IMR-90 (cell line): ENCODE results near the gene PDE11A. TPM values are rescaled to one million over a fixed set of nuclear protein-coding genes. Genes with fewer than 3 reads are reported as not detected.

Source experiments
- ATAC-seq: fragments of 200-7000 bp; cut with Tn5 transposase; 2 replicates; pipeline ENCODE4 v1.9.1; 2020; ENCODE audit warnings: low read depth, mild to moderate bottlenecking, moderate library complexity
- BruUV-seq: library from RNA; stranded (reverse); fragments of 400-500 nt; replicated peaks from 2 replicates; lab custom pipeline; 2021; lab: Mats Ljungman, UMichigan
- CTCF ChIA-PET: fragments of 300-600 bp; formaldehyde crosslinking; extraction: SDS; loops from one replicate; lab custom pipeline; 2021; ENCODE audit warnings: antibody characterized with exemption; lab: Yijun Ruan, JAX
- POLR2A ChIA-PET: fragments of 300-600 bp; sonication (Branson Sonifier 250); formaldehyde crosslinking; loops from one replicate; lab custom pipeline; 2022; ENCODE audit warnings: antibody characterized with exemption; ENCODE audit not compliant: unreplicated experiment; lab: Charles Lee
- DNase-seq: peaks from one replicate; pipeline ENCODE4 v3.0.0; 2013
- H2AFZ ChIP-seq: replicated peaks from 2 replicates; pipeline ENCODE3; 2013; ENCODE audit warnings: low read length, mild to moderate bottlenecking; ENCODE audit not compliant: poor library complexity
- H2AK5ac ChIP-seq: 2 replicates; pipeline ENCODE4 v1.6.1; 2013; ENCODE audit warnings: low read depth, low read length, inconsistent platforms
- H2AK9ac ChIP-seq: replicated peaks from 2 replicates; pipeline ENCODE3; 2013; ENCODE audit warnings: mild to moderate bottlenecking, low read depth, low read length, moderate library complexity; ENCODE audit not compliant: poor library complexity
- H2BK120ac ChIP-seq: 2 replicates; pipeline ENCODE4 v1.6.1; 2013; ENCODE audit warnings: low read depth, low read length, inconsistent platforms
- H2BK15ac ChIP-seq: 3 replicates; pipeline ENCODE4 v1.6.1; 2013; ENCODE audit warnings: low read depth, low read length, inconsistent platforms
- H2BK20ac ChIP-seq: 2 replicates; pipeline ENCODE4 v1.6.1; 2013; ENCODE audit warnings: low read depth, mild to moderate bottlenecking, inconsistent platforms, low read length, moderate library complexity
- H2BK5ac ChIP-seq: 2 replicates; pipeline ENCODE4 v1.6.1; 2013; ENCODE audit warnings: mild to moderate bottlenecking, low read depth, low read length, inconsistent platforms; ENCODE audit not compliant: poor library complexity, severe bottlenecking
- H3K14ac ChIP-seq: replicated peaks from 2 replicates; pipeline ENCODE4 v1.6.1; 2013; ENCODE audit warnings: low read depth, low read length, inconsistent platforms
- H3K18ac ChIP-seq: 2 replicates; pipeline ENCODE4 v1.6.1; 2013; ENCODE audit warnings: low read depth, low read length, control low read depth
- H3K23ac ChIP-seq: 2 replicates; pipeline ENCODE4 v1.6.1; 2013; ENCODE audit warnings: low read depth, low read length, inconsistent platforms
- H3K27ac ChIP-seq: 2 replicates; pipeline ENCODE4 v1.5.1; 2013; ENCODE audit warnings: mild to moderate bottlenecking, control low read depth, low read length; ENCODE audit not compliant: insufficient read depth
- H3K27me3 ChIP-seq: 2 replicates; pipeline ENCODE4 v1.6.1; 2013; ENCODE audit warnings: low read length; ENCODE audit not compliant: control insufficient read depth, insufficient read depth
- H3K36me3 ChIP-seq: 2 replicates; pipeline ENCODE4 v1.6.1; 2013; ENCODE audit warnings: low read length, mixed read lengths; ENCODE audit not compliant: control insufficient read depth, insufficient read depth
- H3K4ac ChIP-seq: 2 replicates; pipeline ENCODE4 v1.6.1; 2013; ENCODE audit warnings: low read depth, low read length, inconsistent platforms
- H3K4me1 ChIP-seq: 2 replicates; pipeline ENCODE4 v1.6.1; 2013; ENCODE audit warnings: low read length, mixed read lengths; ENCODE audit not compliant: control insufficient read depth, insufficient read depth
- H3K4me2 ChIP-seq: 2 replicates; pipeline ENCODE4 v1.6.1; 2013; ENCODE audit warnings: low read depth, mild to moderate bottlenecking, control low read depth, low read length, moderate library complexity
- H3K4me3 ChIP-seq: 2 replicates; pipeline ENCODE4 v1.5.1; 2013; ENCODE audit warnings: low read depth, mild to moderate bottlenecking, control low read depth, low read length, moderate library complexity; ENCODE audit not compliant: insufficient read depth
- H3K56ac ChIP-seq: 2 replicates; pipeline ENCODE4 v1.6.1; 2013; ENCODE audit warnings: low read length, inconsistent platforms; ENCODE audit not compliant: insufficient read depth; ENCODE audit errors: extremely low read depth
- H3K79me1 ChIP-seq, 2 experiments: 2 replicates each; pipeline ENCODE4 v1.6.1; 2013; ENCODE audit warnings: low read length in 2 of 2, inconsistent platforms in 1 of 2, low read depth in 1 of 2
- H3K9ac ChIP-seq: 2 replicates; pipeline ENCODE4 v1.6.1; 2013; ENCODE audit warnings: low read depth, low read length, control low read depth
- H3K9me1 ChIP-seq: 2 replicates; pipeline ENCODE4 v1.6.1; 2013; ENCODE audit warnings: low read length, inconsistent platforms; ENCODE audit not compliant: insufficient read depth
- H3K9me3 ChIP-seq: 2 replicates; pipeline ENCODE4 v1.6.1; 2013; ENCODE audit warnings: low read length; ENCODE audit not compliant: control insufficient read depth, insufficient read depth
- H4K20me1 ChIP-seq: 2 replicates; pipeline ENCODE4 v1.6.1; 2013; ENCODE audit warnings: low read length, inconsistent platforms; ENCODE audit not compliant: insufficient read depth
- H4K5ac ChIP-seq: 2 replicates; pipeline ENCODE4 v1.6.1; 2013; ENCODE audit warnings: mild to moderate bottlenecking, low read depth, low read length, control low read depth
- H4K8ac ChIP-seq, 2 experiments: 2 replicates each; pipeline ENCODE4 v1.6.1; 2013; ENCODE audit warnings: low read depth in 2 of 2, low read length in 2 of 2, control low read depth in 1 of 2, inconsistent platforms in 1 of 2
- H4K91ac ChIP-seq: 2 replicates; pipeline ENCODE4 v1.6.1; 2013; ENCODE audit warnings: low read depth, low read length, inconsistent platforms; ENCODE audit not compliant: insufficient read depth
- CEBPB ChIP-seq: IDR thresholded peaks from 2 replicates; pipeline ENCODE4 v1.6.1; 2012; ENCODE audit warnings: low read depth, low read length, improper control_type of control experiment
- CHD1 ChIP-seq: IDR thresholded peaks from 2 replicates; pipeline ENCODE4 v1.6.1; 2012; ENCODE audit warnings: low read depth, low read length, improper control_type of control experiment
- FOS ChIP-seq: fragments of 150-350 bp; IDR thresholded peaks from 2 replicates; pipeline ENCODE4 v1.6.1; 2016; ENCODE audit warnings: low read depth, low read length
- MAFK ChIP-seq: IDR thresholded peaks from 2 replicates; pipeline ENCODE4 v1.6.1; 2012; ENCODE audit warnings: low read depth, low read length, improper control_type of control experiment
- MXI1 ChIP-seq: IDR thresholded peaks from 2 replicates; pipeline ENCODE4 v1.6.1; 2012; ENCODE audit warnings: low read depth, mild to moderate bottlenecking, low read length, moderate library complexity, borderline replicate concordance
- NFE2L2 ChIP-seq: fragments of 150-350 bp; IDR thresholded peaks from 2 replicates; pipeline ENCODE4 v1.6.1; 2016; ENCODE audit warnings: low read depth, mild to moderate bottlenecking, low read length
- RAD21 ChIP-seq: IDR thresholded peaks from 2 replicates; pipeline ENCODE4 v1.6.1; 2012; ENCODE audit warnings: low read length, improper control_type of control experiment
- RCOR1 ChIP-seq: IDR thresholded peaks from 2 replicates; pipeline ENCODE4 v1.6.1; 2012; ENCODE audit warnings: mild to moderate bottlenecking, low read length, improper control_type of control experiment; ENCODE audit not compliant: insufficient replicate concordance
- RFX5 ChIP-seq: IDR thresholded peaks from 2 replicates; pipeline ENCODE4 v1.8.0; 2012; ENCODE audit warnings: low read depth, mild to moderate bottlenecking, low read length, moderate library complexity
- WGBS, 2 experiments: methylation state at CpG; one replicate each; pipeline versions ENCODE4 v1.1.5 to v1.1.7; 2013; ENCODE audit warnings: missing lambda C conversion rate in 2 of 2; ENCODE audit not compliant: insufficient read length in 1 of 2; ENCODE audit errors: extremely low coverage in 2 of 2; 5-methylcytosine and 5-hydroxymethylcytosine counted together
- dilution Hi-C: fragments of 300-500 bp; cut with HindIII; formaldehyde crosslinking; loops from one replicate; pipeline ENCODE4 v1.14.3; 2018; ENCODE audit warnings: low sequenced_read_pairs; ENCODE audit not compliant: unreplicated experiment
- in situ Hi-C: fragments of 300-500 bp; cut with MboI; formaldehyde crosslinking; loops from 3 replicates; pipeline ENCODE4 v1.14.3; 2019; ENCODE audit warnings: low sequenced_read_pairs, inconsistent platforms, mixed read lengths
- intact Hi-C: fragments of 100-400 bp; cut with micrococcal nuclease; formaldehyde crosslinking; loops from 2 replicates; pipeline ENCODE4 v1.10.0; 2022
- polyA plus RNA-seq, 3 experiments: library from polyadenylated mRNA; depleted of rRNA; stranded (reverse); fragments of >200 nt; gene quantifications; 2 replicates each; pipeline ENCODE4 v1.2.3, GENCODE V29; 2012; ENCODE audit warnings: low replicate concordance in 1 of 3
- total RNA-seq: library from RNA; depleted of rRNA; stranded (reverse); fragments of >200 nt; gene quantifications from 2 replicates; pipeline ENCODE4 v1.2.3, GENCODE V29; 2012
- TF ChIP-seq, protein P1 (sequence below): conservative IDR thresholded peaks from 2 replicates; pipeline ENCODE4 v1.5.1; 2012; ENCODE audit warnings: mild to moderate bottlenecking, low read depth, low read length, improper control_type of control experiment
- TF ChIP-seq, protein P2 (sequence below): fragments of 150-350 bp; IDR thresholded peaks from 2 replicates; pipeline ENCODE4 v1.6.1; 2016; ENCODE audit warnings: low read depth, mild to moderate bottlenecking, low read length, moderate library complexity, borderline replicate concordance
- TF ChIP-seq, protein P3 (sequence below): fragments of 150-350 bp; IDR thresholded peaks from 2 replicates; pipeline ENCODE4 v1.6.1; 2017; ENCODE audit warnings: mild to moderate bottlenecking, antibody characterized with exemption, low read length, low read depth

PDE11A gene
- total and polyA plus RNA-seq, 2 of the 4 experiments (the other 2 are of a cell fraction) = 0.21 to 0.72 TPM

DNA sequence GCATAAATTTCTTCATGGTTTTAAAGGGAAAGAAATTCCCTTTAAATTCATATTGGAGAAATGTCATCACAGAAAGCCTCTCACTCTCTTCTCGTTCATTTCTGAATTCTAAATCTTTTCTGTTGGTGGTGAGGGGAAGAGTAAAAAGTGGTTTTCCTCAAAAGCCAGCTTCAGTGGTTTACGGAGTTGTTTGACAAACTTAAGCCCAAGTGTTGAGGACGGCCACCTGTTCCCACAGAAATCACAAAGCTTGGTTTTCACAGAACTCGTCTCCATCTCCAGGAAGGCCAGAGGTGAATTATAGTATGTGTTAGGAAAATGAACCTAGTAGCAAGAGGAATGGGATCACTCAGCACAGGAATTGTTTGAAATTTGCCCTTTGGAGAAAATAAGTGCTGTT lies 316.2 kb downstream of the PDE11A start (continued):
- no peak for TF ChIP-seq MXI1
- no peak for TF ChIP-seq CHD1
- no peak for TF ChIP-seq RCOR1
- no peak for TF ChIP-seq FOS
- TF ChIP-seq RFX5 = no peak
- TF ChIP-seq RAD21 = no peak

DNA sequence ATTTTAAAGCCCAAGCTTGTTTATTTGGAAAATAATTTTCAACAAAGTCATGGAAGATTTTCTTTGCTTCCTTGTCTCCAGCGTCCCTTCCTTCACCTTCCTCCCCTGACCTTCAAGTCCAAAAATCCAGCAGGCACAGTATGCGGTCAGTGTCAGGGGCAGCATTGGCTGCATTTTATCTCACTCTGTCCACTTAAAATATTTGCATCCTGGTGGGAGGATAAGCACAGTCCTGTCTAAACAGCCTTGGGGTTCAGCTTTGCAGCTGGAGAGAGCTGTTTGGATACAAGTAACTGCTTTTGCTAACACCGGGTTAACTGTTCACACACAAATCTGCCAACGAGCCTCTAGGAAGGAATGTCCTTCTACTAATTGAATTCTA lies 318.1 kb downstream of the PDE11A start:
- ATAC-seq (peak; percentile 63), DNase-seq (no peak)
- no peak for TF ChIP-seq NFE2L2
- TF ChIP-seq RFX5 = no peak
- TF ChIP-seq MXI1 = no peak
- no peak for TF ChIP-seq RCOR1
- TF ChIP-seq MAFK = no peak
- TF ChIP-seq, protein P1, sequence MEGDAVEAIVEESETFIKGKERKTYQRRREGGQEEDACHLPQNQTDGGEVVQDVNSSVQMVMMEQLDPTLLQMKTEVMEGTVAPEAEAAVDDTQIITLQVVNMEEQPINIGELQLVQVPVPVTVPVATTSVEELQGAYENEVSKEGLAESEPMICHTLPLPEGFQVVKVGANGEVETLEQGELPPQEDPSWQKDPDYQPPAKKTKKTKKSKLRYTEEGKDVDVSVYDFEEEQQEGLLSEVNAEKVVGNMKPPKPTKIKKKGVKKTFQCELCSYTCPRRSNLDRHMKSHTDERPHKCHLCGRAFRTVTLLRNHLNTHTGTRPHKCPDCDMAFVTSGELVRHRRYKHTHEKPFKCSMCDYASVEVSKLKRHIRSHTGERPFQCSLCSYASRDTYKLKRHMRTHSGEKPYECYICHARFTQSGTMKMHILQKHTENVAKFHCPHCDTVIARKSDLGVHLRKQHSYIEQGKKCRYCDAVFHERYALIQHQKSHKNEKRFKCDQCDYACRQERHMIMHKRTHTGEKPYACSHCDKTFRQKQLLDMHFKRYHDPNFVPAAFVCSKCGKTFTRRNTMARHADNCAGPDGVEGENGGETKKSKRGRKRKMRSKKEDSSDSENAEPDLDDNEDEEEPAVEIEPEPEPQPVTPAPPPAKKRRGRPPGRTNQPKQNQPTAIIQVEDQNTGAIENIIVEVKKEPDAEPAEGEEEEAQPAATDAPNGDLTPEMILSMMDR = no peak
- no peak for TF ChIP-seq CHD1
- TF ChIP-seq FOS = no peak
- no peak for TF ChIP-seq CEBPB
- TF ChIP-seq, protein P2, sequence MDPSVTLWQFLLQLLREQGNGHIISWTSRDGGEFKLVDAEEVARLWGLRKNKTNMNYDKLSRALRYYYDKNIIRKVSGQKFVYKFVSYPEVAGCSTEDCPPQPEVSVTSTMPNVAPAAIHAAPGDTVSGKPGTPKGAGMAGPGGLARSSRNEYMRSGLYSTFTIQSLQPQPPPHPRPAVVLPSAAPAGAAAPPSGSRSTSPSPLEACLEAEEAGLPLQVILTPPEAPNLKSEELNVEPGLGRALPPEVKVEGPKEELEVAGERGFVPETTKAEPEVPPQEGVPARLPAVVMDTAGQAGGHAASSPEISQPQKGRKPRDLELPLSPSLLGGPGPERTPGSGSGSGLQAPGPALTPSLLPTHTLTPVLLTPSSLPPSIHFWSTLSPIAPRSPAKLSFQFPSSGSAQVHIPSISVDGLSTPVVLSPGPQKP = no peak
- TF ChIP-seq, protein P3, sequence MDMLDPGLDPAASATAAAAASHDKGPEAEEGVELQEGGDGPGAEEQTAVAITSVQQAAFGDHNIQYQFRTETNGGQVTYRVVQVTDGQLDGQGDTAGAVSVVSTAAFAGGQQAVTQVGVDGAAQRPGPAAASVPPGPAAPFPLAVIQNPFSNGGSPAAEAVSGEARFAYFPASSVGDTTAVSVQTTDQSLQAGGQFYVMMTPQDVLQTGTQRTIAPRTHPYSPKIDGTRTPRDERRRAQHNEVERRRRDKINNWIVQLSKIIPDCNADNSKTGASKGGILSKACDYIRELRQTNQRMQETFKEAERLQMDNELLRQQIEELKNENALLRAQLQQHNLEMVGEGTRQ = no peak
- Histone ChIP-seq H3K18ac (no peak overlapping the region; the same call in 1 of the 2 replicates), H2BK15ac (no peak overlapping the region), H3K36me3 (no peaks in the 10 kb centered on the region), H3K9me1 (no peaks in the 10 kb centered on the region), H2BK5ac (no peak overlapping the region), H3K56ac (no peak overlapping the region), H3K14ac (no peak overlapping the region), H3K27ac (peak overlapping the region; percentile 25; the same call in 1 of the 2 replicates), H2AFZ (no peak overlapping the region), H4K91ac (no peak overlapping the region), H4K8ac (no peak overlapping the region), H3K9me3 (no peaks in the 10 kb centered on the region), H2AK5ac (no peak overlapping the region), H3K27me3 (peaks cover 3% of the 10 kb centered on the region; the same call in 1 of the 2 replicates), H2AK9ac (no peak overlapping the region), H2BK20ac (no peak overlapping the region), H3K23ac (no peak overlapping the region), H3K4me1 (peaks cover 4% of the 10 kb centered on the region; the same call in 1 of the 2 replicates), H4K5ac (no peak overlapping the region; the same call in 1 of the 2 replicates), H3K4ac (no peak overlapping the region), H4K20me1 (no peaks in the 10 kb centered on the region), H2BK120ac (no peak overlapping the region), H3K9ac (no peak overlapping the region), H3K4me2 (peak overlapping the region; percentile 71), H3K4me3 (no peak overlapping the region), H3K79me1 (no peaks in the 10 kb centered on the region)
- no TSS peak for BruUV-seq
- dilution Hi-C loops = no loop called here
- ChIA-PET POLR2A (no interaction called here), CTCF (interaction anchor here (1.0 to 1.1 kb wide), 2 partner anchors 9 to 421 kb away, joined by 3 read pairs; no protein-coding TSS in a partner anchor)
- in situ Hi-C loops = loop anchor here (10.0 kb wide), 1 partner anchor 590 kb away; no protein-coding TSS in a partner anchor
- no CpG with 5 or more reads among the region's 4 CpGs for WGBS, 2 experiments
- intact Hi-C loops = loop anchor here (10.0 kb wide), 1 partner anchor 1100 kb away; no protein-coding TSS in a partner anchor
